Measurements from ENCODE around the gene FOXF1.

FOXF1 gene

GRCh38 chr16:86505899-86506864, 4.1 kb upstream of the FOXF1 start:
- DNase-seq: no peak

- DNase-seq: no peak
Measured at GRCh38 chr16:86507173-86508027, 2.9 kb upstream of the FOXF1 start.

- no peak for DNase-seq
Measured at GRCh38 chr16:86508028-86508946, 2.0 kb upstream of the FOXF1 start.

GRCh38 chr16:86508947-86509758, 1.2 kb upstream of the FOXF1 start:
- DNase-seq: no peak

GRCh38 chr16:86509759-86510464, 415 bp upstream of the FOXF1 start:
- DNase-seq: no peak

- no peak for DNase-seq
Measured at GRCh38 chr16:86511317-86512161, 1.2 kb downstream of the FOXF1 start.

- DNase-seq: no peak
Measured at GRCh38 chr16:86512301-86512859, 2.1 kb downstream of the FOXF1 start.

GRCh38 chr16:86512860-86513470, 2.6 kb downstream of the FOXF1 start:
- DNase-seq: no peak

- DNase-seq: no peak
Measured at GRCh38 chr16:86513471-86514277, 3.3 kb downstream of the FOXF1 start.

- DNase-seq: no peak
Measured at GRCh38 chr16:86514481-86515376, 4.4 kb downstream of the FOXF1 start.

- no peak for DNase-seq
Measured at GRCh38 chr16:86515413-86515776, 5.1 kb downstream of the FOXF1 start.

- DNase-seq: no peak
Measured at GRCh38 chr16:86515777-86516622, 5.7 kb downstream of the FOXF1 start.

- no peak for DNase-seq
Measured at GRCh38 chr16:86516623-86517003, 6.3 kb downstream of the FOXF1 start.

GRCh38 chr16:86517033-86517432, 6.7 kb downstream of the FOXF1 start:
- no peak for DNase-seq

GRCh38 chr16:86517652-86518258, 7.4 kb downstream of the FOXF1 start:
- no peak for DNase-seq
